ENCODE measurements around the gene CCDC71. TPM values are rescaled to one million over a fixed set of nuclear protein-coding genes. Genes with fewer than 3 reads are reported as not detected.

CCDC71 gene
- total and polyA plus RNA-seq, 2 of the 13 experiments (the other 11 are each of a cell fraction or from before 2014, with no cell fraction given): 9.7 to 14.3 TPM

GRCh38 chr3:49171119-49171774 lies 5.1 kb upstream of the CCDC71 start, which contains the start of gene KLHDC8B (continued):
- TF ChIP-seq TFE3 (CRISPR knock-in tag; IDR thresholded peaks at IDR 0.05) (peak; percentile 72; the same call in 1 of the 2 replicates), AKNA (CRISPR knock-in tag; IDR thresholded peaks at IDR 0.05; ENCODE audit: borderline replicate concordance) (peak; percentile 76; the same call in 1 of the 2 replicates), EED (CRISPR knock-in tag; IDR thresholded peaks at IDR 0.05) (no peak; the same call in 1 of the 2 replicates), ZFP37 (CRISPR knock-in tag; IDR thresholded peaks at IDR 0.05; ENCODE audit: borderline replicate concordance) (no peak), ZFP90 (CRISPR knock-in tag; IDR thresholded peaks at IDR 0.05; ENCODE audit: borderline replicate concordance) (peak; percentile 71), FOXK1 (CRISPR knock-in tag; IDR thresholded peaks at IDR 0.05; ENCODE audit: borderline replicate concordance, low read depth) (0 out of 2 replicates have a peak, but pooled peaks have one; percentile 13), SIN3B (IDR thresholded peaks at IDR 0.05; ENCODE audit: low read length) (no peak; the same call in 1 of the 2 replicates)
- TF ChIP-seq, protein P1, sequence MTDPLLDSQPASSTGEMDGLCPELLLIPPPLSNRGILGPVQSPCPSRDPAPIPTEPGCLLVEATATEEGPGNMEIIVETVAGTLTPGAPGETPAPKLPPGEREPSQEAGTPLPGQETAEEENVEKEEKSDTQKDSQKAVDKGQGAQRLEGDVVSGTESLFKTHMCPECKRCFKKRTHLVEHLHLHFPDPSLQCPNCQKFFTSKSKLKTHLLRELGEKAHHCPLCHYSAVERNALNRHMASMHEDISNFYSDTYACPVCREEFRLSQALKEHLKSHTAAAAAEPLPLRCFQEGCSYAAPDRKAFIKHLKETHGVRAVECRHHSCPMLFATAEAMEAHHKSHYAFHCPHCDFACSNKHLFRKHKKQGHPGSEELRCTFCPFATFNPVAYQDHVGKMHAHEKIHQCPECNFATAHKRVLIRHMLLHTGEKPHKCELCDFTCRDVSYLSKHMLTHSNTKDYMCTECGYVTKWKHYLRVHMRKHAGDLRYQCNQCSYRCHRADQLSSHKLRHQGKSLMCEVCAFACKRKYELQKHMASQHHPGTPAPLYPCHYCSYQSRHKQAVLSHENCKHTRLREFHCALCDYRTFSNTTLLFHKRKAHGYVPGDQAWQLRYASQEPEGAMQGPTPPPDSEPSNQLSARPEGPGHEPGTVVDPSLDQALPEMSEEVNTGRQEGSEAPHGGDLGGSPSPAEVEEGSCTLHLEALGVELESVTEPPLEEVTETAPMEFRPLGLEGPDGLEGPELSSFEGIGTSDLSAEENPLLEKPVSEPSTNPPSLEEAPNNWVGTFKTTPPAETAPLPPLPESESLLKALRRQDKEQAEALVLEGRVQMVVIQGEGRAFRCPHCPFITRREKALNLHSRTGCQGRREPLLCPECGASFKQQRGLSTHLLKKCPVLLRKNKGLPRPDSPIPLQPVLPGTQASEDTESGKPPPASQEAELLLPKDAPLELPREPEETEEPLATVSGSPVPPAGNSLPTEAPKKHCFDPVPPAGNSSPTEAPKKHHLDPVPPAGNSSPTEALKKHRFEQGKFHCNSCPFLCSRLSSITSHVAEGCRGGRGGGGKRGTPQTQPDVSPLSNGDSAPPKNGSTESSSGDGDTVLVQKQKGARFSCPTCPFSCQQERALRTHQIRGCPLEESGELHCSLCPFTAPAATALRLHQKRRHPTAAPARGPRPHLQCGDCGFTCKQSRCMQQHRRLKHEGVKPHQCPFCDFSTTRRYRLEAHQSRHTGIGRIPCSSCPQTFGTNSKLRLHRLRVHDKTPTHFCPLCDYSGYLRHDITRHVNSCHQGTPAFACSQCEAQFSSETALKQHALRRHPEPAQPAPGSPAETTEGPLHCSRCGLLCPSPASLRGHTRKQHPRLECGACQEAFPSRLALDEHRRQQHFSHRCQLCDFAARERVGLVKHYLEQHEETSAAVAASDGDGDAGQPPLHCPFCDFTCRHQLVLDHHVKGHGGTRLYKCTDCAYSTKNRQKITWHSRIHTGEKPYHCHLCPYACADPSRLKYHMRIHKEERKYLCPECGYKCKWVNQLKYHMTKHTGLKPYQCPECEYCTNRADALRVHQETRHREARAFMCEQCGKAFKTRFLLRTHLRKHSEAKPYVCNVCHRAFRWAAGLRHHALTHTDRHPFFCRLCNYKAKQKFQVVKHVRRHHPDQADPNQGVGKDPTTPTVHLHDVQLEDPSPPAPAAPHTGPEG (CRISPR knock-in tag; IDR thresholded peaks at IDR 0.05): 0 out of 2 replicates have a peak, but pooled peaks have one; percentile 55
- TF ChIP-seq, protein P2, sequence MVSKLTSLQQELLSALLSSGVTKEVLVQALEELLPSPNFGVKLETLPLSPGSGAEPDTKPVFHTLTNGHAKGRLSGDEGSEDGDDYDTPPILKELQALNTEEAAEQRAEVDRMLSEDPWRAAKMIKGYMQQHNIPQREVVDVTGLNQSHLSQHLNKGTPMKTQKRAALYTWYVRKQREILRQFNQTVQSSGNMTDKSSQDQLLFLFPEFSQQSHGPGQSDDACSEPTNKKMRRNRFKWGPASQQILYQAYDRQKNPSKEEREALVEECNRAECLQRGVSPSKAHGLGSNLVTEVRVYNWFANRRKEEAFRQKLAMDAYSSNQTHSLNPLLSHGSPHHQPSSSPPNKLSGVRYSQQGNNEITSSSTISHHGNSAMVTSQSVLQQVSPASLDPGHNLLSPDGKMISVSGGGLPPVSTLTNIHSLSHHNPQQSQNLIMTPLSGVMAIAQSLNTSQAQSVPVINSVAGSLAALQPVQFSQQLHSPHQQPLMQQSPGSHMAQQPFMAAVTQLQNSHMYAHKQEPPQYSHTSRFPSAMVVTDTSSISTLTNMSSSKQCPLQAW (CRISPR knock-in tag; IDR thresholded peaks at IDR 0.05): peak; percentile 72
- TF ChIP-seq, protein P3, sequence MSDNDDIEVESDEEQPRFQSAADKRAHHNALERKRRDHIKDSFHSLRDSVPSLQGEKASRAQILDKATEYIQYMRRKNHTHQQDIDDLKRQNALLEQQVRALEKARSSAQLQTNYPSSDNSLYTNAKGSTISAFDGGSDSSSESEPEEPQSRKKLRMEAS (IDR thresholded peaks at IDR 0.05): peak; percentile 90
- TF ChIP-seq, protein P4, sequence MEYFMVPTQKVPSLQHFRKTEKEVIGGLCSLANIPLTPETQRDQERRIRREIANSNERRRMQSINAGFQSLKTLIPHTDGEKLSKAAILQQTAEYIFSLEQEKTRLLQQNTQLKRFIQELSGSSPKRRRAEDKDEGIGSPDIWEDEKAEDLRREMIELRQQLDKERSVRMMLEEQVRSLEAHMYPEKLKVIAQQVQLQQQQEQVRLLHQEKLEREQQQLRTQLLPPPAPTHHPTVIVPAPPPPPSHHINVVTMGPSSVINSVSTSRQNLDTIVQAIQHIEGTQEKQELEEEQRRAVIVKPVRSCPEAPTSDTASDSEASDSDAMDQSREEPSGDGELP (IDR thresholded peaks at IDR 0.05; ENCODE audit: borderline replicate concordance, low read depth): peak; percentile 78; the same call in 1 of the 2 replicates

Measured in HepG2 (cell line).